Neural cell (in vitro differentiated cells): ENCODE measurements around the gene FAM53B. TPM values are rescaled to one million over a fixed set of nuclear protein-coding genes. Genes with fewer than 3 reads are reported as not detected.

Experiments used
- H2AFZ ChIP-seq: fragments of 200-600, 300-800 bp; sonication (generic), shearing (Covaris generic); 2 replicates; pipeline ENCODE4 v1.6.0; 2014; ENCODE audit warnings: low read depth, mild to moderate bottlenecking, antibody characterized with exemption, low read length, moderate library complexity
- H3F3A ChIP-seq: fragments of 200-600 bp; shearing (Covaris generic); 2 replicates; pipeline ENCODE4 v1.6.1; 2016; ENCODE audit warnings: mild to moderate bottlenecking, moderate library complexity, mixed read lengths, antibody characterized with exemption, low read length; ENCODE audit not compliant: insufficient read depth, poor library complexity, severe bottlenecking
- H3K27ac ChIP-seq: fragments of 200-600, 300-800 bp; sonication (generic), shearing (Covaris generic); 2 replicates; pipeline ENCODE4 v1.5.1; 2014; ENCODE audit warnings: mild to moderate bottlenecking, low read length, moderate library complexity
- H3K27me3 ChIP-seq: fragments of 300-800, 200-600 bp; sonication (generic), shearing (Covaris generic); 2 replicates; pipeline ENCODE4 v1.6.0; 2014; ENCODE audit warnings: mild to moderate bottlenecking, low read depth, low read length, moderate library complexity; ENCODE audit not compliant: insufficient read depth
- H3K36me3 ChIP-seq: fragments of 300-800, 200-600 bp; sonication (generic), shearing (Covaris generic); 2 replicates; pipeline ENCODE4 v1.5.1; 2014; ENCODE audit warnings: mild to moderate bottlenecking, antibody characterized with exemption, low read length, moderate library complexity; ENCODE audit not compliant: insufficient read depth
- H3K4me2 ChIP-seq: fragments of 300-800, 200-600 bp; sonication (generic), shearing (Covaris generic); 2 replicates; pipeline ENCODE4 v1.6.0; 2014; ENCODE audit warnings: mild to moderate bottlenecking, low read length
- H3K4me3 ChIP-seq: fragments of 300-800, 200-600 bp; sonication (generic), shearing (Covaris generic); 2 replicates; pipeline ENCODE4 v1.5.1; 2014; ENCODE audit warnings: mild to moderate bottlenecking, low read length, moderate library complexity
- H3K79me2 ChIP-seq: fragments of 200-600 bp; shearing (Covaris generic); replicated peaks from 2 replicates; pipeline ENCODE4 v1.6.0; 2014; ENCODE audit warnings: mild to moderate bottlenecking, low read length, moderate library complexity; ENCODE audit not compliant: insufficient read depth
- H3K9ac ChIP-seq: fragments of 300-800, 200-600 bp; sonication (generic), shearing (Covaris generic); 2 replicates; pipeline ENCODE4 v1.6.1; 2016; ENCODE audit warnings: mild to moderate bottlenecking, low read length, mixed read lengths
- H3K9me2 ChIP-seq: fragments of 200-600 bp; shearing (Covaris generic); 2 replicates; pipeline ENCODE4 v1.6.1; 2016; ENCODE audit warnings: mild to moderate bottlenecking, low read length, mixed read lengths; ENCODE audit not compliant: insufficient read depth
- H3K9me3 ChIP-seq: fragments of 200-600, 300-800 bp; sonication (generic), shearing (Covaris generic); 2 replicates; pipeline ENCODE4 v1.6.1; 2016; ENCODE audit warnings: mild to moderate bottlenecking, mixed run types, low read length, moderate library complexity, mixed read lengths
- H4K20me1 ChIP-seq: fragments of 200-600 bp; shearing (Covaris generic); 2 replicates; pipeline ENCODE4 v1.6.1; 2016; ENCODE audit warnings: mild to moderate bottlenecking, mixed run types; ENCODE audit not compliant: insufficient read depth
- CTCF ChIP-seq: fragments of 450-650 bp; IDR thresholded peaks from 2 replicates; pipeline ENCODE4 v1.5.1; 2014; ENCODE audit warnings: antibody characterized with exemption, mild to moderate bottlenecking, moderate library complexity; ENCODE audit not compliant: poor library complexity, severe bottlenecking
- EP300 ChIP-seq: fragments of 450-650 bp; conservative IDR thresholded peaks from 2 replicates; pipeline ENCODE4 v1.6.1; 2014; ENCODE audit warnings: antibody characterized with exemption, mild to moderate bottlenecking, moderate library complexity; ENCODE audit not compliant: poor library complexity, severe bottlenecking
- EZH2 ChIP-seq: fragments of 200-600, 300-800 bp; shearing (Covaris generic), sonication (generic); IDR thresholded peaks from 2 replicates; pipeline ENCODE4 v1.6.1; 2014; ENCODE audit warnings: antibody characterized with exemption, low read length, borderline replicate concordance, mild to moderate bottlenecking; ENCODE audit not compliant: insufficient read depth, poor library complexity, severe bottlenecking
- MXI1 ChIP-seq: fragments of 450-650 bp; conservative IDR thresholded peaks from 2 replicates; pipeline ENCODE4 v1.6.1; 2014; ENCODE audit warnings: antibody characterized with exemption, mild to moderate bottlenecking; ENCODE audit not compliant: poor library complexity, severe bottlenecking
- POLR2AphosphoS5 ChIP-seq: IDR thresholded peaks from 2 replicates; pipeline ENCODE4 v1.6.1; 2012
- RAD21 ChIP-seq: fragments of 450-650 bp; conservative IDR thresholded peaks from 2 replicates; pipeline ENCODE4 v1.6.1; 2014; ENCODE audit warnings: antibody characterized with exemption, mild to moderate bottlenecking, moderate library complexity
- REST ChIP-seq: IDR thresholded peaks from 2 replicates; pipeline ENCODE4 v1.6.1; 2012; ENCODE audit warnings: borderline replicate concordance
- SMC3 ChIP-seq: fragments of 450-650 bp; conservative IDR thresholded peaks from 2 replicates; pipeline ENCODE4 v1.6.1; 2014; ENCODE audit warnings: antibody characterized with exemption, mild to moderate bottlenecking, moderate library complexity; ENCODE audit not compliant: poor library complexity
- TAF1 ChIP-seq: IDR thresholded peaks from 2 replicates; pipeline ENCODE4 v1.6.1; 2012; ENCODE audit warnings: low read depth
- polyA plus RNA-seq: library from polyadenylated mRNA; depleted of rRNA; stranded (reverse); fragments of >200 nt; gene quantifications from 2 replicates; pipeline ENCODE4 v1.2.3, GENCODE V29; 2014

FAM53B gene
- polyA plus RNA-seq, 1 donor from 2014 or later: 21.8 TPM

GRCh38 chr10:124577651-124578050, 166.5 kb downstream of the FAM53B start:
- H3K27me3 ChIP-seq: no peaks in the 10 kb centered on the region
- H3K4me3 ChIP-seq: no peak overlapping the region
- no peak overlapping the region for H2AFZ ChIP-seq
- H4K20me1 ChIP-seq: no peaks in the 10 kb centered on the region
- no peaks in the 10 kb centered on the region for H3F3A ChIP-seq
- H3K9me3 ChIP-seq: no peaks in the 10 kb centered on the region
- H3K27ac ChIP-seq: no peak overlapping the region
- TF ChIP-seq EP300: no peak
- TF ChIP-seq POLR2AphosphoS5: no peak
- TF ChIP-seq RAD21: no peak
- no peak for TF ChIP-seq SMC3
- no peak for TF ChIP-seq CTCF
- no peak for TF ChIP-seq TAF1
- H3K79me2 ChIP-seq: no peaks in the 10 kb centered on the region
- no peak overlapping the region for H3K4me2 ChIP-seq
- H3K36me3 ChIP-seq: no peaks in the 10 kb centered on the region
- H3K9me2 ChIP-seq: no peaks in the 10 kb centered on the region
- H3K9ac ChIP-seq: no peak overlapping the region

DNA sequence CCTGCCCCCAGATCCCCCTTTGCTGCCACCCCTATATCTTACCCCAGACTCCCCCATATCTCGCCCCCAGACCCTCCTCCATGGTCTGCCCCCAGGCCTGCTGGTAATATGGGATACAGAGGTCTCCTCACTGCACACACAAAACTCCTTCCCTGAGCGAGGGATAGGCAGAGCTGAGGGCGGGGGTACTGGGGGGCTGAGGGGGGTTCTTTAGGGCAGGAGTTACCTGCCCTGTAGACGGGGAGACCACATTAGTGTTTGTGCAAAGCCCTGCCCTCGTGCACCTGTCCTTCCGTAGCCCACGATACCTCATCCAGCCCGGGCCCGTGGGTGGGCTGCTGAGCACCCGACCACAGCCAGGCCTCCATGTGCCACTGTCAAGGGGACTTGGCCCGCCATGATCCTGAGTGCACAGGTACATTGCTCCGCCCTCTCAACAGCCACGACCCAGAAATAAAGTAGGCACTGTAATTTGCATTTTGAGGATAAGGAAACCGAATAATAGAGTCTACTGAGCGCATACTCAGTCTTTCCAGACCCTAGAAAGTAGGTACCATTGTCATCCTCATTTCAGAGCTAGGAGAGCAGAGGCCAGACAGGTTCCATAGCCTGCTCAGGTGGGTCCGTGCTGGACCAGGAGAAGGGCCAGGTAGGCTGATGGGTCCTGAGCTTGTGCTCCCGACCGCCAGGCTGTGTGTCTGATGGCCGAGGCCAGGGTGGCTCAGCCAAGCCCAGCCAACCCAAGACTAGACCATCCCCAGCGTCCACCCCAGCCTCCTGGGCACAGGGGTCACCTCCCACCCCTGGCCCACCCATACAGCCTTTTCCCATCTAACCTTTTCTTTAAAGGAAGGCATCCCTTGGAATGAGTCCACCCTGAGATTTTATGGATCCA, 167.4 kb downstream of the FAM53B start:
- Histone ChIP-seq H3K27me3 (no peaks in the 10 kb centered on the region), H3K9ac (no peak overlapping the region), H3K9me3 (no peaks in the 10 kb centered on the region), H3K9me2 (no peaks in the 10 kb centered on the region), H2AFZ (no peak overlapping the region), H3K79me2 (no peaks in the 10 kb centered on the region), H3K36me3 (no peaks in the 10 kb centered on the region), H3K4me2 (no peak overlapping the region), H4K20me1 (no peaks in the 10 kb centered on the region), H3K4me3 (no peak overlapping the region), H3K27ac (no peak overlapping the region), H3F3A (no peaks in the 10 kb centered on the region)
- TF ChIP-seq REST (no peak), EP300 (no peak), CTCF (no peak), POLR2AphosphoS5 (no peak), TAF1 (no peak), MXI1 (no peak), RAD21 (no peak), EZH2 (no peak), SMC3 (no peak)
